MG63 (cell line): Measurements from ENCODE around the gene NRF1. TPM values are rescaled to one million over a fixed set of nuclear protein-coding genes. Genes with fewer than 3 reads are reported as not detected.
"Not testable (repeated sequence)": the region's sequence is repeated elsewhere in the genome, so short reads cannot be mapped to it uniquely, and the experiment has no call there.

ENCODE experiments used
- DNase-seq: peaks from one replicate; pipeline ENCODE4 v3.0.0-alpha.2; 2020
- H3K27me3 ChIP-seq: fragments of 250-450 bp; sonication (Bioruptor Pico); 2 replicates; pipeline ENCODE4 v1.5.1; 2020; ENCODE audit warnings: mild to moderate bottlenecking, moderate library complexity
- H3K36me3 ChIP-seq: fragments of 250-450 bp; sonication (Bioruptor Pico); 2 replicates; pipeline ENCODE4 v1.5.1; 2020; ENCODE audit warnings: mild to moderate bottlenecking, moderate library complexity
- H3K4me3 ChIP-seq: fragments of 250-450 bp; sonication (Bioruptor Pico); 2 replicates; pipeline ENCODE4 v1.5.1; 2020; ENCODE audit warnings: mild to moderate bottlenecking, moderate library complexity
- H3K9me3 ChIP-seq: fragments of 250-450 bp; sonication (Bioruptor Pico); 2 replicates; pipeline ENCODE4 v1.5.1; 2020; ENCODE audit warnings: mild to moderate bottlenecking, moderate library complexity
- total RNA-seq: library from RNA; depleted of rRNA; stranded (reverse); fragments of >200 nt; shearing (Covaris generic); gene quantifications from 2 replicates; pipeline ENCODE4 v1.2.3, GENCODE V29; 2014; ENCODE audit warnings: low replicate concordance

NRF1 gene
- total RNA-seq, 1 experiment from 2014 or later, result 14.2 TPM

DNA sequence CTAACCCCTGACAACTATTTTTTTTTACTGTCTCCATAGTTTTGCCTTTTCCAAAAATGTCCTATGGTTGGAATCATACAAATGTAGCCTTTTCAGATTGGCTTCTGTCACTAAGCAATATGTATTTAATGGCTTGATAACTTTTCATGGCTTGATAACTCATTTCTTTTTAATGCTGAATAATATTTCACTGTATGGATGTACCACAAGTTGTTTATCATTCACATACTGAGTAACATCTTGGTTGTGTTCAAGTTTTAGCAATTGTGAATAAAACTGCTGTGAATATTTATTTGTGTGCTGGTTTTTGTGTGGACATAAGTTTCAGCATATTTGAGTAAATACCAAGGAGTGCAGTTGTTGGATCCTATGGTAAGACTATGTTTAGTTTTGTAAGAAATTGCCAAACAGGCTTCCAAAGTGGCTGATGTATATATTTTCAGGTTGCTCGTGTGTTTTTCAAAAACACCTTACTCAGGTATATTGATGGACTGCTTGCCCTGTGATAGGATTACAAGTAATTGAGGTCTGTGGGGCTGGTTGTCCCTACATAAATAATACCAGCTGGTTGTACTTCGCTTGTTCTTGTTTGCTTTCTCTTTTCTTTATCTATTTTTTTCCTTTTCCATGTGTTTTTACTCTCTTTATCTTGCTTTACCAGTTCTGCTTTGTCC, 23.0 kb downstream of the NRF1 start:
- Histone ChIP-seq H3K36me3 (no peaks in the 10 kb centered on the region; the same call in 1 of the 2 replicates), H3K4me3 (no peak overlapping the region), H3K27me3 (no peaks in the 10 kb centered on the region), H3K9me3 (no peaks in the 10 kb centered on the region)
- no peak for DNase-seq

- Histone ChIP-seq H3K27me3 (no peaks in the 10 kb centered on the region), H3K4me3 (no peak overlapping the region), H3K9me3 (no peaks in the 10 kb centered on the region), H3K36me3 (no peaks in the 10 kb centered on the region; the same call in 1 of the 2 replicates)
- DNase-seq, result peak; percentile 45
Observed at GRCh38 chr7:129635300-129636029, 23.9 kb downstream of the NRF1 start.

GRCh38 chr7:129636030-129636550, 24.6 kb downstream of the NRF1 start:
- H3K4me3 ChIP-seq, H3K9me3 ChIP-seq, H3K36me3 ChIP-seq, DNase-seq, H3K27me3 ChIP-seq: not testable (repeated sequence)

GRCh38 chr7:129636641-129637040, 25.1 kb downstream of the NRF1 start:
- no peak overlapping the region for H3K4me3 ChIP-seq
- H3K36me3 ChIP-seq, result no peaks in the 10 kb centered on the region
- H3K9me3 ChIP-seq, result no peaks in the 10 kb centered on the region
- DNase-seq, result no peak
- H3K27me3 ChIP-seq, result no peaks in the 10 kb centered on the region

- Histone ChIP-seq H3K9me3 (no peaks in the 10 kb centered on the region), H3K36me3 (no peaks in the 10 kb centered on the region), H3K4me3 (no peak overlapping the region), H3K27me3 (no peaks in the 10 kb centered on the region)
- DNase-seq, result no peak
Observed at GRCh38 chr7:129640400-129640799, 28.9 kb downstream of the NRF1 start.

GRCh38 chr7:129642871-129643549, 31.5 kb downstream of the NRF1 start:
- H3K36me3 ChIP-seq, result no peaks in the 10 kb centered on the region
- DNase-seq, result no peak
- no peaks in the 10 kb centered on the region for H3K9me3 ChIP-seq
- H3K27me3 ChIP-seq, result no peaks in the 10 kb centered on the region
- H3K4me3 ChIP-seq, result no peak overlapping the region

DNA sequence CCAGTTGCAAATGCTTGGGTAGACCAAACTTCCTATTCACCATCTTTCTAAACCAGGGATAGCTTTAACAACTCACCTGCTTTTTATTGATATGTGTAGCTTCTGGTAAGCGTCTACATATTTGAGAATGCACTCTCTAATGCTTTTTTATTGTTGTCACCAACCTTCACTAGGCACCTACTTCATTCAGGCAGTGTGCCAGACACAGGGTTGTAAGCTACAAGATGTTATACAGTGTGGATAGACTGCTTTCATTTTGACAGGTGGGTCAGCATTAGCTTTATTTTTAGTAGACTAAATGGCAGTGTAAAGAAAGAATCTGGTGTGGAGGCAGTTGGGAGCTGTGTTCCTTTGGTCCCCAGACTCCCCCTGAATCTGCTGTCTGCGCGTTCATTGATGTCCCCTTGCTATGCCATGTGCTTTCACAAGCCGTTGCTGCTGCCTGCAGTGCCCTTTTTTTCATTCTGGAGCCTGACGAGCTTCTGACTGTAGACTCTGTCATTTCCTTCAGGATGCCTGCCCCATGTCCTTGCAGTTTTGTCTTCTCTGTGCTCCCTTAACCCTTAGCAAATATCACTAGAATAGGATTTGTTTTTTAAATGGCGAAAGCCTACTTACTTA, 32.1 kb downstream of the NRF1 start:
- Histone ChIP-seq H3K27me3 (no peaks in the 10 kb centered on the region), H3K9me3 (no peaks in the 10 kb centered on the region), H3K4me3 (no peak overlapping the region), H3K36me3 (no peaks in the 10 kb centered on the region)
- DNase-seq, result no peak

DNA sequence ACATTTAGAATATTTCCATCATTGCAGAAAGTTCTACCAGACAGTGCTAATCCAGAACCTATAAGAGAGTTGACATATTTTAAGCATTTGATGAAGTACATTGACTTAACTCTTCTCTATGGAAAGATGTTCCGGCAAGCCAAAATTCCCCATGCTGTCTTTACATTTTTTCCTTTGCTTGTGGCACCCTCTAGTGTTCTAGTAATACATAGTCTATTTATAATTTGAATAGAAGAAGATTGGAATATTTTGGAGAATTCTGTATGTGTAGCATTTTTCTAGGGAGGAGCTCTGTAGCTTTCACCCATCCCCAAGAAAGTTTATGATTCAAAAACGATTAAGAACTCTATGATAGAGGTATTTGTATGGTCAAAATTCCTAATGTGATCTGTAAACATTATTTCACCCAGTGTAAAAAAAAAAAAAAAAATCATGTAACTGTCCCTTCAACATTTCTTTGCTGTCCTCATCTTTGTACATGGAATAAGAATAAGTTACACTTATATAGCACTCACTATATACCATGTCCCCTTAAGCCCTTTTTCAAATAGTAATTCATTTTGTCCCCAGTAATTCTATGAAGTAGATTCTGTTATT, 33.2 kb downstream of the NRF1 start:
- DNase-seq, result no peak
- H3K27me3 ChIP-seq, result no peaks in the 10 kb centered on the region
- H3K9me3 ChIP-seq, result no peaks in the 10 kb centered on the region
- no peak overlapping the region for H3K4me3 ChIP-seq
- H3K36me3 ChIP-seq, result no peaks in the 10 kb centered on the region

DNA sequence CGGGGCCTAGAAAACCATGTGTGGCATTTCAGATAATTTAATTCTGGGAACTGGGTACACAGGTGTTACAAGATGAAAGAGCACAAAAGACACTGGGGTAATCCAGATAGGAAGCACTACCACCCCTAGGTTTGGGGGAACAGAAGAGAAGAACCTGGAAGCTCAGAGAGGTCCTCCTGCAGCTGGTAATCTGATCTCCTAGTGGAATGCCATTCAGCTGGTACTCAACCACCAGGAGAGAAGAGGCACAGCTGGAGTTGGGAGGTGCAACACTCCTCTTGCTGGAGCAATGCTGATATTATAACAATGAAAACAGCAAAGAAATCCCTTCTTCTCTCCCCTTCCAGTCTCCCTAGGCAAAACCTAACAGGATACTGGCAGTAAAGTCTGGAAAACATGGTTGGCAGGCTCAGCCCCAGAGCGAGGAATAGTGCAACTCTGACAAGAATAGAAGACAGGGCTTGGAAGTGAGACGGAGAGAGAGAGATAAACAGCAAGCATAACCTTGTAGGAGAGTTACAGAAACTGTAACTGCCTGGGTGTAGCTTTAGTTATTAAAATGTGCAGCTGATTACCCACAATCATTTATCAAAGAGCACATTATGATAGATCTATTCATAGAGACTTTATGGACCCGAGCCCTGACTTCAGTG, 35.0 kb downstream of the NRF1 start:
- Histone ChIP-seq H3K36me3 (0 out of 2 replicates have a peak, but pooled peaks cover 2% of the 10 kb centered on the region), H3K4me3 (no peak overlapping the region), H3K27me3 (no peaks in the 10 kb centered on the region), H3K9me3 (no peaks in the 10 kb centered on the region)
- DNase-seq, result no peak

DNA sequence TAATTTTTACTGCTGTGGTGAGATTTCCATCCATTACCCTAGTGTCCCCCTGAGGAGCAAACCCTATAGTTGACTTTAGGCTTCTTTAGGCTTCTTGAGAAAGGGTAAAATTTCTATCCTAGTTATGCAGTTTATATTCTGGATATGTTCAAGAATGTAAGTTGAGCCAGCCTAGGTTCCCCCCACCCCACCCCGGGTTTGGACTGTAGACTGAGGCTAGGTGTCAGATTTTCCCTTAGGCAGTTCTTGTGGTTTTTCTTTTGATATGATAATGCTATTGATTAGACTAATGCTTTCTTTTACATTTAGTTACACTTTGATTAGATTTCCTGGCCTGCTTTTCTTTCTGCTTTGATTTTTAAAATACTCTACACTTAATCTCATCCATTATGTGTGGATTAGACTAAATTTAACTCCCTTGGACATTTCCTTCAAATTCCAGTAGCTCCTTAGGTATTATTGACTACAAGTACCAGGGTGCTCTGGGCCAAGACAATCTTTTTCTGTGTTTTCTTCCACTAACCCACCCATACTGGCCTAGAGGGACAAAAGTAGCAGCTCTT, 37.7 kb downstream of the NRF1 start:
- no peaks in the 10 kb centered on the region for H3K27me3 ChIP-seq
- no peak overlapping the region for H3K4me3 ChIP-seq
- H3K36me3 ChIP-seq, result 0 out of 2 replicates have a peak, but pooled peaks cover 2% of the 10 kb centered on the region
- no peaks in the 10 kb centered on the region for H3K9me3 ChIP-seq
- no peak for DNase-seq

DNA sequence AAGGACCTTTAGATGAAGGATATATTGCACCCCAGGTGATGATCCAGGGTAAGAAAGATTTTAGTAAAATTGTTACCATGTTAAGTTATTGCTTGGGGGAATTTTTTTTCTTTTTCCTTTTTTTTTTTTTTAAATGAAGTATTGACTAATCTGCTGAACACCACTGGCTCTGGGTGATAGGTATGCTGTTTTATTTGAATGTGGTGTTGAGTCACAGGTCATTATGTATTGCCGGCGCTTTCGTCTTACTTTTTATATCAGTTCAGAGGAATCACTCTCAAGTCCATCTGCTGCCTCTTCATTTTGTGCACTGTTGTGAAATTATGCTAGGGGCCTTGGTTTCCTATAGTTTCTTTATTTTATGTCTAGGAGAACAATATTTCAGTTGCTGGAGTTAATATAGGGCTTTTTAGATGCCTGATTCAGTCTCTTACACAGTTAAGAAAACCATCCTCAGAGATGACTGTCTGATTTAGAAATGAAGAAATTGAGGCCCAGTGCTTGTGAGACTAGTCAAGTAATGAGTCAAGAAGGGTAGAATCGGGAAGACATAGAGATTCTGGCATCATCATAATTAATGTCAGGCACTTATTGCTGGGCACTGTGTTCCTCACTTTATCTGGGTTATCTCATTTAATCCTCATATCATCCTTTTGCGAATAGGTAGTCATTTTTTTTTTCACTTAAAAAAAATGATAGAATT, 38.7 kb downstream of the NRF1 start:
- no peak for DNase-seq
- H3K4me3 ChIP-seq, result no peak overlapping the region
- H3K27me3 ChIP-seq, result no peaks in the 10 kb centered on the region
- 0 out of 2 replicates have a peak, but pooled peaks cover 2% of the 10 kb centered on the region for H3K36me3 ChIP-seq
- H3K9me3 ChIP-seq, result no peaks in the 10 kb centered on the region

DNA sequence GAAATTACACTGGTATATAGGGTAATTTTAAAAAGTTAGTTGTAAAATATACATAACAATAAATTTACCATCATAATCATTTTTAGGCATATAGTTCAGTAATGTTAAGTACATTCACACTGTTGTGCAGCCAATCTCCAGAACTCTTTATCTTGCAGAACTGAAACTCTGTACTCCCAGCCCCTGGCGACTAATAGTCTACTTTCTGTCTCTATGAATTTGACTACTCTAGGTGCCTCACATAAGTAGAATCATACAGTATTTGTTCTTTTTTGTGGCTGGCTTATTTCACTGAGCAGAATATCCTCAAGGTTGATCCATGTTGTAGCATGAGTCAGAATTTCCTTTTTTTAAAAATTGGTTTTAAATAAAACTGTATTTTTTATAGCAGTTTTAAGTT, 41.4 kb downstream of the NRF1 start:
- Histone ChIP-seq H3K9me3 (peaks cover under 1% of the 10 kb centered on the region; the same call in 1 of the 2 replicates), H3K36me3 (peaks cover 6% of the 10 kb centered on the region), H3K4me3 (no peak overlapping the region), H3K27me3 (no peaks in the 10 kb centered on the region)
- no peak for DNase-seq

DNA sequence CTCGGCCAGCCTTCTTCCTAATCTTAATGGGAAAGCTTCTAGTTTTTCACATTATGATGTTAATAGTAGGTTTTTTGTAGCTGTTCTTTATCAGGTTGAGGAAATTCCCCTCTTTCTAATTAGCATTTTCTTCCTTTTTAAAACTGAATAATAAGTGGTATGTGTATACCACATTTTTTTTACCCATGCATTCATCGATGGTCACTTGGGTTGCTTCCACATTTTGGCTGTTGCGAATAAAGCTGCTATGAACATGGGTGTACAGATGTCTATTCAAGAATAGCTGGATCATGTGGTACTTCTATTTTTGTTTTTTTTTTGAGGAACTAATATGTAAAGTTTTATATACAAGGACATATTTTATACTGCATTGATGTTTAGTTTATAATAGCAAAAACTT, 44.3 kb downstream of the NRF1 start:
- no peak for DNase-seq
- Histone ChIP-seq H3K4me3 (no peak overlapping the region), H3K36me3 (peaks cover 25% of the 10 kb centered on the region), H3K27me3 (no peaks in the 10 kb centered on the region), H3K9me3 (peaks cover 2% of the 10 kb centered on the region)

DNA sequence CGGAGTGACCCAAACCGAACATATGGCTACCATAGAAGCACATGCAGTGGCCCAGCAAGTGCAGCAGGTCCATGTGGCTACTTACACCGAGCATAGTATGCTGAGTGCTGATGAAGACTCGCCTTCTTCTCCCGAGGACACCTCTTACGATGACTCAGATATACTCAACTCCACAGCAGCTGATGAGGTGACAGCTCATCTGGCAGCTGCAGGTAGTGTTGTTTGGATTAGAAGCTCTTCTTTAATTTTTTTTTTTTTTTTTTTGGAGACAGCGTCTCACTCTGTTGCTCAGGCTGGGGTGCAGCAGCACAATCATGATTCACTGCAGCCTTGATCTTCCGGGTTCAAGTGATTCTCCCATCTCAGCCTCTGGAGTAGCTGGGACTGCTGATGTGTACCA, 45.8 kb downstream of the NRF1 start:
- Histone ChIP-seq H3K27me3 (no peaks in the 10 kb centered on the region), H3K36me3 (peaks cover 37% of the 10 kb centered on the region), H3K4me3 (no peak overlapping the region), H3K9me3 (peaks cover 12% of the 10 kb centered on the region)
- peak; percentile 3 for DNase-seq

GRCh38 chr7:129659907-129660306, 48.4 kb downstream of the NRF1 start:
- H3K4me3 ChIP-seq, DNase-seq, H3K27me3 ChIP-seq: not testable (repeated sequence)
- H3K9me3 ChIP-seq, result peaks cover 12% of the 10 kb centered on the region
- H3K36me3 ChIP-seq, result peaks cover 40% of the 10 kb centered on the region
